ENCODE measurements around the gene SSTR3.
A peak's percentile ranks its signal among the peaks of the same experiment; 100 is the strongest.

Gene SSTR3

DNA sequence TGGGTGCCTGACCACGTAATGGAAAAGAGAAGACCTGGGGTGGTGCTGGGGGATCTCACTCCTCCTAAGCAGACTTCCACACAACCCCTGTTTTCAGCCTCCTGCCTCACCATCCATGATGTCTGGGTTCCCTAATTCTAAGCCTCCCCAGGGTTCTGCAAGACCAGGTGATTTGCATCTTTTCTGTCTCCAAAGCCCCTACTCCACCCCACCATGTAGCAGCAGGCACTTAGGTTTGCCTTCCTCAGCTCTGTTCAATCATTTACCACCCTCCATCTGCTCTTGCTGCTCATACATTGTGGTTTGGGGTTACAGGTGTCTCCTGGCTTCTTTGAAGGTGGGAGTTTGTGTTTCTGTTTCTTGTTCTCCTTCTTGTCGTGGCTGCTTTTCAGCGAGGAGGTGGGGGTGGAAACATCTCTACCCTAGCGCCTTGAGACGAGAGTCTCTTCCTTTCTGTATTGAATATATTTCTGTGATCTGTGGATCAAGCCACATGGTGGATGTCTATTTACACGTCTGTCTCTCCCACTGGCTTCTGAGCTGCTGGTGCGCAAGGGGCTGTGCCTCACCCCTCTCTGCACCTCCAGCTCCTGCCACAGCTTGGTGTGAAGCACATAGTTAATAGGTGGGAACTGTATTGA is 6.6 kb upstream of the SSTR3 start:
- Histone ChIP-seq H3K27me3 (replicated peaks; ENCODE audit: insufficient read depth, low read length) (no peaks in the 10 kb centered on the region), H3K36me3 (replicated peaks; ENCODE audit: insufficient read depth, low read length) (no peaks in the 10 kb centered on the region), H4K20me1 (ENCODE audit: insufficient read depth, low read length) (no peaks in the 10 kb centered on the region), H3K9me2 (replicated peaks; ENCODE audit: insufficient read depth, low read length) (no peaks in the 10 kb centered on the region), H3K27ac (ENCODE audit: low read length) (peak overlapping the region; percentile 98), H3K9ac (ENCODE audit: low read length) (peak overlapping the region; percentile 75), H3K4me2 (ENCODE audit: low read depth, low read length) (peak overlapping the region; percentile 92), H3K4me1 (ENCODE audit: low read length) (peaks cover 90% of the 10 kb centered on the region), H3K79me2 (ENCODE audit: low read length) (peaks cover 12% of the 10 kb centered on the region), H3K4me3 (ENCODE audit: low read length) (peak overlapping the region; percentile 60), H3K9me3 (replicated peaks; ENCODE audit: insufficient read depth, low read length) (no peaks in the 10 kb centered on the region), H3F3A (ENCODE audit: insufficient read depth, low read length) (peaks cover 83% of the 10 kb centered on the region), H2AFZ (ENCODE audit: low read length) (0 out of 2 replicates have a peak overlapping the region, but pooled peaks have one; percentile 12)
- peak; percentile 93 for DNase-seq
- TF ChIP-seq EZH2phosphoT487 (IDR thresholded peaks at IDR 0.05; ENCODE audit: low read length), result no peak
- TF ChIP-seq, protein P1, sequence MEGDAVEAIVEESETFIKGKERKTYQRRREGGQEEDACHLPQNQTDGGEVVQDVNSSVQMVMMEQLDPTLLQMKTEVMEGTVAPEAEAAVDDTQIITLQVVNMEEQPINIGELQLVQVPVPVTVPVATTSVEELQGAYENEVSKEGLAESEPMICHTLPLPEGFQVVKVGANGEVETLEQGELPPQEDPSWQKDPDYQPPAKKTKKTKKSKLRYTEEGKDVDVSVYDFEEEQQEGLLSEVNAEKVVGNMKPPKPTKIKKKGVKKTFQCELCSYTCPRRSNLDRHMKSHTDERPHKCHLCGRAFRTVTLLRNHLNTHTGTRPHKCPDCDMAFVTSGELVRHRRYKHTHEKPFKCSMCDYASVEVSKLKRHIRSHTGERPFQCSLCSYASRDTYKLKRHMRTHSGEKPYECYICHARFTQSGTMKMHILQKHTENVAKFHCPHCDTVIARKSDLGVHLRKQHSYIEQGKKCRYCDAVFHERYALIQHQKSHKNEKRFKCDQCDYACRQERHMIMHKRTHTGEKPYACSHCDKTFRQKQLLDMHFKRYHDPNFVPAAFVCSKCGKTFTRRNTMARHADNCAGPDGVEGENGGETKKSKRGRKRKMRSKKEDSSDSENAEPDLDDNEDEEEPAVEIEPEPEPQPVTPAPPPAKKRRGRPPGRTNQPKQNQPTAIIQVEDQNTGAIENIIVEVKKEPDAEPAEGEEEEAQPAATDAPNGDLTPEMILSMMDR (IDR thresholded peaks at IDR 0.05; ENCODE audit: low read length), result no peak
- no peak for TF ChIP-seq EZH2 (optimal IDR thresholded peaks at IDR 0.05; ENCODE audit: low read depth, low read length)

DNA sequence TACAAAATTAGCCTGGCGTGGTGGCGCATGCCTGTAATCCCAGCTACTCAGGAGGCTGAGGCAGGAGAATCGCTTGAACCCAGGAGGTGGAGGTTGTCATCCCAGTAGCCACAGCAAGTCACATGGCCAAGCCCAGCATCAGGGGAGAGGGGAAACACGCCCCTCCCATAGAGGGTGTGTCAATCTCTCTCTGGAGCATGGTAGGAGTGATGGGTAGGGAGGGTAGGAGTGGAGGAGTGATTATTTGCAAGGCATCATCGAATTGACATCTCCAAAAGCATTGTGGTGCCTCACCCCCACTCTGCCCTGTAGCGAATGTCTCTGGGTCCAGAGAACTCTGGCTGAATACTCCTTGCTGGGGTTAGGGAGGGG is 6.1 kb upstream of the SSTR3 start:
- H3K79me2 ChIP-seq (ENCODE audit: low read length), result peaks cover 8% of the 10 kb centered on the region
- H3K27ac ChIP-seq (ENCODE audit: low read length), result peak overlapping the region; percentile 98
- no peaks in the 10 kb centered on the region for H3K36me3 ChIP-seq (replicated peaks; ENCODE audit: insufficient read depth, low read length)
- H3K4me2 ChIP-seq (ENCODE audit: low read depth, low read length), result peak overlapping the region; percentile 92
- H3F3A ChIP-seq (ENCODE audit: insufficient read depth, low read length), result peaks cover 77% of the 10 kb centered on the region
- TF ChIP-seq, protein P1 (IDR thresholded peaks at IDR 0.05; ENCODE audit: low read length), result no peak
- TF ChIP-seq EZH2phosphoT487 (IDR thresholded peaks at IDR 0.05; ENCODE audit: low read length) (no peak), EZH2 (optimal IDR thresholded peaks at IDR 0.05; ENCODE audit: low read depth, low read length) (no peak)
- peak overlapping the region; percentile 75 for H3K9ac ChIP-seq (ENCODE audit: low read length)
- H3K27me3 ChIP-seq (replicated peaks; ENCODE audit: insufficient read depth, low read length), result no peaks in the 10 kb centered on the region
- no peaks in the 10 kb centered on the region for H3K9me2 ChIP-seq (replicated peaks; ENCODE audit: insufficient read depth, low read length)
- no peaks in the 10 kb centered on the region for H4K20me1 ChIP-seq (ENCODE audit: insufficient read depth, low read length)
- H3K4me1 ChIP-seq (ENCODE audit: low read length), result peaks cover 84% of the 10 kb centered on the region
- no peaks in the 10 kb centered on the region for H3K9me3 ChIP-seq (replicated peaks; ENCODE audit: insufficient read depth, low read length)
- no peak overlapping the region for H2AFZ ChIP-seq (ENCODE audit: low read length)
- peak overlapping the region; percentile 60; the same call in 1 of the 2 replicates for H3K4me3 ChIP-seq (ENCODE audit: low read length)
- DNase-seq, result peak; percentile 56

DNA sequence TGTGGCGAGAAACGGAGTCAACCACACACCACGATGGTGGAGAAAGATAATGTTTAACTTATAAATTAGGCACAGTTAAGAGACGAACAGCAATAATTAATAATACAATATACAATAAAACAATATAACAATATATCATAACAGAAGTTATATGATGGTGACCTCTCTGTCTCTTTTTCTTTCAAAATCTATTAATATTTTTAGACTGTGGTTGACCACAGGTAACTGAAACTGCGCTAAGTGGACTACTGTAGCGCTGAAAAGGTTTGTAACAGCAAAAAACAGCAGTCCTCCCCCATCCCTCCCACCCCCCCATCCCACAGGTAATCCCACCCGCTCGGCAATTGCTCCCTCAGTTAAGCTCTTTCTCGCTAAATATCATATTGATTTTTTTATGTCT is 3.6 kb upstream of the SSTR3 start:
- Histone ChIP-seq H3K4me1 (ENCODE audit: low read length) (peaks cover 60% of the 10 kb centered on the region), H3K9me3 (replicated peaks; ENCODE audit: insufficient read depth, low read length) (no peaks in the 10 kb centered on the region), H3K27me3 (replicated peaks; ENCODE audit: insufficient read depth, low read length) (no peaks in the 10 kb centered on the region), H4K20me1 (ENCODE audit: insufficient read depth, low read length) (no peaks in the 10 kb centered on the region), H3K27ac (ENCODE audit: low read length) (peak overlapping the region; percentile 98), H3K79me2 (ENCODE audit: low read length) (peaks cover 3% of the 10 kb centered on the region), H3K36me3 (replicated peaks; ENCODE audit: insufficient read depth, low read length) (no peaks in the 10 kb centered on the region), H3K9me2 (replicated peaks; ENCODE audit: insufficient read depth, low read length) (no peaks in the 10 kb centered on the region), H3K9ac (ENCODE audit: low read length) (peak overlapping the region; percentile 28; the same call in 1 of the 2 replicates), H3K4me3 (ENCODE audit: low read length) (peak overlapping the region; percentile 44; the same call in 1 of the 2 replicates), H2AFZ (ENCODE audit: low read length) (0 out of 2 replicates have a peak overlapping the region, but pooled peaks have one; percentile 40), H3K4me2 (ENCODE audit: low read depth, low read length) (peak overlapping the region; percentile 96), H3F3A (ENCODE audit: insufficient read depth, low read length) (peaks cover 54% of the 10 kb centered on the region)
- TF ChIP-seq EZH2phosphoT487 (IDR thresholded peaks at IDR 0.05; ENCODE audit: low read length) (no peak), EZH2 (optimal IDR thresholded peaks at IDR 0.05; ENCODE audit: low read depth, low read length) (no peak)
- TF ChIP-seq, protein P1 (IDR thresholded peaks at IDR 0.05; ENCODE audit: low read length), result no peak
- peak; percentile 81 for DNase-seq

All from MM.1S (cell line).